Mesenteric fat pad (tissue), 1 donor: ENCODE results near the gene NOX4. TPM values are rescaled to one million over a fixed set of nuclear protein-coding genes. Genes with fewer than 3 reads are reported as not detected.

Experiments used
- DNase-seq: peaks from one replicate; pipeline ENCODE4 v3.0.0-alpha.2; 2020; ENCODE audit warnings: low spot score
- long read RNA-seq: library from polyadenylated mRNA; unstranded; transcript quantifications from one replicate; pipeline ENCODE4 v2.0.0, GENCODE V29; 2020
- total RNA-seq: library from RNA; stranded (reverse); fragmentation: NEBNext Ultra II Directional; extraction: Animal tissue kit (Norgen Biotek cat#: 25700); gene quantifications from one replicate; pipeline ENCODE4 v1.2.1, GENCODE V29; 2021
- donor health status: DM: yes; HTN: yes; CAD: no.

NOX4 gene
- total RNA-seq: 11.4 TPM
- long read RNA-seq, transcript NOX4-201 (18 exons, 2,388 nt): major isoform, 18 of 52 reads
- long read RNA-seq, transcript NOX4-215 (17 exons, 2,156 nt): minor isoform, 6 of 52 reads
- long read RNA-seq, partial matches to known transcripts: 3 of 52 reads
- long read RNA-seq, other reads (novel, unspliced or antisense): 24 of 52 reads

DNA sequence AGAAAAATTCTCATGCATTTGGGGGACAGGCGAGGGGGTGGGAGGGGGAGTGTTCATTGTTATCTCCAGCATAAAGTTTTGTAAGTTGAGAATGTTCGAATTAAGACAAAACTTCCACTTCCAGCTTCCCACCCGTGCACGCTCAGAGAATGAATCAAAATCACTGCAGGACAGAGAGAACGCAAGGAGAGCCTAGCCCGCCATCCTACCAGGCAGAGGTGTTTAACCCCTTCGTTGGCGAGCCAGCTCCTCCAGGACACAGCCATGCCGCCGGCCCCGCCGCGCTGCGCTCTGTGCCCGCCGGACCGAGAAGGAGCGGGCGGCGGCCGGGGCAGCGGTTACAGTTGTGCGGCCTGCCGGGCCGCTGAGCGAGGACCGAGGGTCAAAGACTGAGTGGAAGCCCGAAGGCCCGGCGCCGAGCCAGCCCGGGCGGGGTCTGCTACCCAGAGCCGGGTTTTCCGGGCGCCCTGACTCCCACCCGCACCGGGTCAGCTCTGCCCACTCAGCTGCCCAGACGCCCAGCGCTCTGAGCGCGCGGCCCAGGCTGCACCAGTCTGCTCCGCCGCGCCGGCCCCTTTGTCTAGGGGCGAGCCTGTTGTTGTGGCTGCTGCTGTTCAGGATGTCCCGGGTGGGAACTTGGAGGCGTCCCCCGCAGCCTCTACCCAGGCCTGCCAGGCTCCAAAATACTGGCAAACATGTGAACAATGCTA, at the start of gene NOX4:
Gene NOX4 (minus strand): TSS at position 395 of the 710 bp plus-strand sequence. CDS start 129 bp downstream, at position 266.
- DNase-seq: no peak

DNA sequence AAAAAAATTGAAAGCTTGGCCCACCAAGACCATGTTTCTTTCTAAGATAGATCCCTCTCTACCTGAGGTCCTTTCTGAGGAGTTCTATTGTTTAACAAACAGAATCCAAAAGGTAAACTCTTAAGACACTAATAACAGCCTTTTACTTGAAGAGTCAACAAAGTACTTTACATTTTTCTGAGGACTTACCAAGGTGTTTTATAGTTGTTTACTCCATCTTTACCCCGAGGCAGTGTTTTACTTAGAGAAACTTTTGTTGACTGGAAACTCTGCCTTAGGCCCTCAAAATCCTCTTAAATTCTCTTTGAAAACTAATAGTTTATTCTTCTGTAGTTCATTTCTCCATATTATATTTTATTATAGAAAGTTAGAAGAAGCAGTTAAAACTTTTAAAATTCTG, 49.7 kb upstream of the NOX4 start:
- DNase-seq: no peak

DNA sequence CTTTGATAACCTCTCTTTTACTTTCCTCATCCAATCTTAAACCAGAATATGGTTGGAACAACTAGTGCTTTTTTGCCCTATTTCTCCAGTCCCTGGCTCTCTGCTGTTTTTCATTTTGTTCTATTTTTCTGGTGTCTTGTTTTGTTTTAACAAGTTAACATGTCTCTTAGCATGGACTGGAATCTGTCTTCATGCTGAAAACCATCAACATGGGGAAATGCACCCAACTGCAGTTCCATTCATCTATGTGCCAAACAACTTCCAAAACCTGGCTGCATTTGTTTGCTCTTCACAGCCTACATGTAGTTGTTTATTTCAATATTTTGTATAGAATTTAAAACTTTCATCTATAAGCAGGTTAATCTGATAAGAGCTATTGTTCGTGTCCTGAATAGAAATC, 46.8 kb upstream of the NOX4 start:
- DNase-seq: no peak

DNA sequence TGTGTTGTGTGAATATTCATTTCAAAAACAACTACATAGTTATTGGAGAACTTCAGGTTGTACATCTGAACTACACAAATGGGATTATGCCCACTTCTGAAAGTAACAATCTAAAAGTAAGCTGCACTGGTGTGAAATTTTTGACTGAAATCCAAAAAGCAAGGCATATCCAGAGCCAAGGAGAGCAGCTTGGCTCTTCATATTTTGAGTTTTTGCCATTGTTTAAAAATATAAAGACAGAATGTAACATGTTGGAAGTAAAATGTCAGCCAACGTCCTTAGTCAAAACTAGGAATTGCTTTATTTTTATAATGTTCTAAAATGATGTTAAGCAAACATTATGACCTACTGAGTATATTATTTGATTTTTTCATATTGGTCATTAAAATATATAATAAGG, 45.8 kb upstream of the NOX4 start:
- DNase-seq: no peak

DNA sequence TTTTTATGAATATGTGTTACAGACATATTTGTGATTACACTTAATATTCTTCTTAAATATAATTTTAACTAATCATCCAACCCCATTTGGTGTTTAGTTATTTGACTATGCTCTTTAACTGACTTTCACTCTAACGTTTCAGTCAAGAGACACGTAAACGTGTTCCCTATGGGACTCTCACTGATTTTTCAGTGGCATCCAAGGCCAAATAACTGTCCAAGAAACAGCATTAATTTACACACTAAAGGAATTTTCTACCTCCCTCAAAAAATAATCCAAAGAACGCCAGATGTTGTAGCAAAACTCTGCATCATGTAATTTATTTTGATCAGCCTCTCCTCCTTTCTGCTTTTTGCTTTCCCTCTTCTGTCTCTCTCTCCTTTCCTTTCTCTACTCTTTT, 44.0 kb upstream of the NOX4 start:
- DNase-seq: no peak

DNA sequence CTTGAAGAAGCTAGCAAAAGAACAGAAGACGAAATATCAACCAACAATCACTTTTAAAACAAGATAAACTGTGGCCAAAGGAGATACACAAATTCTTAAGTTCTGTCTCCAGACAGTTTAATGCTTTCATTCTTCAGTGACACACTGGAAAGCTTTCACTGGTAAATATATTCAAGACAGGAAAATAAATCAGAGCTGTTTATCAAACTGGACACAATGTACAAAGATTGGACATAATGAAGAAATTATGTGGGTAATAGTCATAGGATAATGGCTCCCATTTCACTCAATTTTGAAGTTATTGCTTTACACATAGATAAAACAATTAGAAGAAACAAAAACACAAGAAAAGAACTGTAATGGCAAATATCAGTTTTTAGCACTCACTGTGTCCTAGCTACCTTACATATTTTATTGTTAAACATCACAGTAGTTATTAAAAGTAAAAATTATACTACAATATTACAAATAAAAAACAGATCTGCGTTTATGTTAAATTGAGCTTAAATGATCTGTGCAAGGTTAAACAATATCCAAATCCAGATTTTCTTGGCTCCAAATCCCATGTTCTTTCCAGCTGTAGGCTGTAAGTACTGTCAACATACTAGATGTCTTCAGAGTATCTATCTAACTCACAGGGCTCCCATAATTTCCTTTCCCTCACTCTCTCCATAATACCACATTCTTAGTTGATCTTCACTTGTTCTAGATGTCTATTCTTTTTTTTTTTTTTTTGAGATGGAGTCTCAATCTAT, 38.6 kb upstream of the NOX4 start:
- DNase-seq: no peak

DNA sequence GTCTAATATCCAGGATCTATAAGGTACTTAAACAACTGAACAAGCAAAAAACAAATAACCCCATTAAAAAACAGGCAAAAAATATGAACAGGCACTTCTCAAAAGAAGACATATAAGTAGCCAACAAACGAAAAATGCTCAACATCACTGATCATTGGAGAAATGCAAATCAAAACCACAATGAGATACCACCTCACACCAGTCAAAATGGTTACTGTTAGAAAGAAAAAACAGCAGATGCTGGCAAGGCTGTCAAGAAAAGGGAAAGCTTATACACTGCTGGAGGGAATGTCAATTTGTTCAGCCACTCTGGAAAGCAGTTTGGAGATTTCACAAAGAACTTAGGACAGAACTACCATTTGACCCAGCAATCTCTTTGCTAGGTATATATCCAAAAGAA, 30.6 kb upstream of the NOX4 start:
- DNase-seq: no peak

DNA sequence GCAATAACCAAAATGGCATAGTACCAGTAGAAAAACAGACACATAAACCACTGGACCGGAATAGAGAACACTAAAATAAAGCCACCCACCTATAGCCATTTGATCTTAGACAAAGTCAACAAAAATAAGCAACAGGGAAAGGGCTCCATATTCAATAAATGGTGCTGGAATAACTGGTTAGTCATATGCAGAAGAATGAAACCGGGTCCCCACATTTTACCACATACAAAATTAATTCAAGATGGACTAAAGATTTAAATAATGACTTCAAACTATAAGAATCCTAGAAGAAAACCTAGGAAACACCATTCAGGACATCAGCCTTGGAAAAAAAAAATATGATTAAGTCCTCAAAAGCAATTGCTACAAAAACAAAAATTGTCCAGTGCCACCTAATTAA, 30.1 kb upstream of the NOX4 start:
- DNase-seq: no peak

DNA sequence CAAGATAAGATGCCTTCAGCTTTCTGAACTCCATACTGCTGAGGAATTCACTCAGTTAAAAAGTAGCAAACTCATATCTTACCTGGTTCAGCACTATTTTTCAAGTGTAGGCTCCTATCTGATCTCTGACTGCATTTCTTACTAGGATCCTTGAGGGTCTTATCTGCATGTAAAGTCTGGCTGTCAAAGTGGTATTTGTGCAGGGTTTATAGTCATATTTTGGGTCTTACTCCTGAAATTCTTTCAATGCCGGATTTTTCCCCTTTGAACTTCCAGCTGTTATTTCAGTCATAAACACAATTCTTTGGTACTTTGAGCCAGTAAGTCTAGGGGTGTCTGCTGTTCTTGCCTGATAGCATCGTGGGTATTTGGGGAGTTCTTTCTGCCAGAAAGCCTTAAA, 25.3 kb upstream of the NOX4 start:
- DNase-seq: no peak

DNA sequence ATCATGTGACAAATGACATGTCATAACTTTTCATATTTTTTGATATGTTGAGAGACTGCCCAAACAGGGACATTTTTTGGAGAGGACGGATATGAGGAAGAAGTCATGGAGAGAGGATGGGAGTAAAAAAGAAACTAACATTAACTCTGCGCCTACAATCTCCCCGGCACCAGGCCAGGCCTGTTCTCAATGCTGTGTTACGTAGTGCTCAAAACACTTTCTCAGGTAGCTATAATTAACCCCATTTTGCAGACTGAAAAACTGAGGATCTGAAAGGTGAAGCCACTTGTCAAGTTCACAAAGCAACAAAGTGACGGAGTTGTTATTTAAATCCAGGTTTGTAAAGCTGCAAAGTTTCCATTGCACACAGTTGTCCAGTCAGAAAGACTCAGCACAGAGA, 17.4 kb upstream of the NOX4 start:
- DNase-seq: no peak

DNA sequence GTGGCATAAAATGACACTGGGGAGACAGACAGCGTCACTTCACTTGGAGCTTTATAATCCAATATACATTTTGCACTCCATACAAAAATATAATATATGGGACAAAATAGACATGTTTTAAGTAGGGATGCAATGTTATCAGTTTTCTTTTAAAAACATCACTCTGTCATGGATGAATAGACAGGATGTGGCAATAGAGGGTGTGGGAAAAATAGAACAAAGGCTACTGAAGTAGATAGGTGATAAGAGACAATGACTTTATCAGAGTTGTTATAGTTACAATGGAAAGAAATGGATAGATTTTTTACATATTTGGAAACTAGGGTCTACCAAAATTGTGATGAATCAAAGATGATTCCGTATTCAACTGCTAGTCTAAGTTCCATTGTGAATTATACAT, 13.1 kb upstream of the NOX4 start:
- DNase-seq: no peak

DNA sequence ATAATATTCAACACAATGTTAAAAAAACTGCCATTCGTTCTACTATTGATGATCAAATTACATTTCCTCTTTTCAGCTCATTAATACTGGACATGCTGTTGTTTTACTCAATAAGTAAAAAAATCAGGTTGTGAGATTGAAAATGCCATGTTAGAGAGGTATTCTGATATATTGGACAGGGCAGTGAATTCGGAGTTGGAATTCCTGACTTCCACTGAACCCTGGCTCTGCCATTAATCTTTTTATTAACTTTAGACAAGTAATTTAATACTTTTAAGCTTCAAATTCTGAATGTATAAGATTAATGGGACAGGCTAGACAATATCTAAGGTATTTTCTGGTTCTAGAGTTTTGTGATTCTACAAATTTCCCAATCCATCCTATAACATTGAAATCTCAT, 12.2 kb upstream of the NOX4 start:
- DNase-seq: no peak

DNA sequence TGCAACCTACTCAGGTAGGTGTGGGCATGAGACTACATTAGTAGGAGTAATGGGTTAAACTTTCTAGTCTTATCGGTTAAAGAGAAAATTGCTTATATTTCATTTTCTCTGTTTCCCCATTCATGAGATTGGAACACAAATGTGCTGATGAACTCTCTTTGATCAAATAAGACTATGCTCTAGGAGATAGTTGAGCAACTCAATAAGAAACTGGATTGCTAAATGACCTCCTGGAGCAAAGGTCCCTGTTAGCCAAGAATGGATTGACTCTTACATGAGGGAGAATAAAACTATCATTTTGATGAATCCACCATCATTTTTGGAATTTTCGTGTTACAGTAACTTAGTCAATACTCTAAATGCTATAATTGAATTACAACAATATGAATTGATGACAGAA, 11.1 kb upstream of the NOX4 start:
- no peak for DNase-seq

DNA sequence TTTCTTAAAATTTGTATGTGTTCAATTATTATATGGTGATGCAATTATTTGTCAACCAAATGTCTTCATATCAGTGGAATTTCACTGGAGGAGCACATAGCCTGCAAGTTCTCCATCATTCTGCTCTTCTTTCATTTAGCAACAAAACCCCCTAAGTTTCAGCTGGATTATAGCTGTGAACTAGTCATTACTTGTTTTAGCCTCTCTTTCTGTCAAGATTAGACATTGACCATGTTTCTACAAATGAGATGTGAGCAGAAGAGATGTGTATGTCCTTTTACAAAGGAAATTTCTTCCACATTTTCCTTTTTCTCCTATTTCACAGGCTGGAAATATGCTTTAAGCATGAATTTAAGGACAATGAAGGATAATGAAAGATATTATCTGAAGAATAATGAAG, 9.2 kb upstream of the NOX4 start:
- no peak for DNase-seq

DNA sequence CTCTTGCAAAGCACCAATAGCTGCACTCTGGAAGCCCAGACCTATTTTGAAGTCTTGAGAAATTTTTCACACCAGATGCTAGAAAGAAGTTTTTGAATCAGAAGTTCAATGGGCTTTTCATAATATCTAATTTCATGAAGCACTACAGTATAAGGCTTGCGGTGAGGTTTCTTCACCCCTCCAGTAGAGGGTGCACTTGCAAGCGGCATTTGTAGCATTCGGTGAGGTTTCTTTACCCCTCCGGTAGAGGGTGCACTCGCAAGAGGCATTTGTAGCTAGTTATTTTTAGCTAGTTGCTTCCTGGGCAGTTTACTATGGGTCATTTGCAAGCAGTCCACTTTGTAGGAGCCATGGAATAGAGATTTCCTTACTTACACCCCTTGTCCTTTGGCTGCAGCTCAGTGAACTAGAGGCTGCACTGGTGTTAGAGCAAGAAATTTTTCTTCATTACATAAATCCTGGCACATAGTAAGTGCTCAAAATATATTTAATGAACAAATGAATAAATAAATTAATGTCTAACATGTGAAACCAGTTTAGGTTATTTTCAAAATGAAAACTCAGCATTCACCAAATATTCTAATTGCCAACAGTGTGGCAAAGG, 7.8 kb upstream of the NOX4 start:
- no peak for DNase-seq

DNA sequence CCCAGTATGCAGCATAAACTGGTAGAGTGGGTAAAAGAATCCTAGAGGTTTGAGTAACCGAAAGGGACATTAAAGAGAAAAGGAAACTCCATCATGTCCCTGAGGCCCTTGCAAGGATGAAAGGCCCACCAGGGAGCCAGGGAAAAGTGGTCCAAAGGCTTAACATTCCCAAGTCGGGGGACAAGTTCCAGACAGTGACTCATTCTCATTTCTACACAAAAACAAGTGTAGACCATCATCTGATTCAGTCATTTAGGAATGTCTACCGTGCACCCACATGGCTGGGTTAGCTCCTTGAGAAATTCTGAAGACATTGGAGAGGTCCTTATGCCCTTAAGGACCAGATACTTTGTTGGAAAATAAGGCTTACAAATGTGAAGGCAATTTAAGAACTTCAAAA, 4.8 kb upstream of the NOX4 start:
- DNase-seq: no peak

DNA sequence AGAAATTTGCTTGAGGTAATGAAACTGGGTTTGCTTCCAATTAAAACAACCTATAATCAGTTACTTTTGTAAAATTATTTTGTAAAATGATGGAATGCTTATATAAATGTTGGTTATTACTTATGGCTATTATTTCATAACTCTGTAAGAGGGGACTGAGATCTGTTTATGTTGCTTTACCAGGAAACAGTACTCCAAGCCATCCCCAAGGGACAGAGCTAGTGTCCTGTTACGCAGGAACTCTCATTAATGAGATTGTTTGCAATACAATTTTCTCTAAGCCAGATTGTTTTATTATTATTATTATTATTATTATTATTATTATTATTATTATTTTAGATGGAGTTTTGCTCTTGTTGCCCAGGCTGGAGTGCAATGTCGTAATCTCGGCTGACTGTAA, 2.3 kb upstream of the NOX4 start:
- no peak for DNase-seq

DNA sequence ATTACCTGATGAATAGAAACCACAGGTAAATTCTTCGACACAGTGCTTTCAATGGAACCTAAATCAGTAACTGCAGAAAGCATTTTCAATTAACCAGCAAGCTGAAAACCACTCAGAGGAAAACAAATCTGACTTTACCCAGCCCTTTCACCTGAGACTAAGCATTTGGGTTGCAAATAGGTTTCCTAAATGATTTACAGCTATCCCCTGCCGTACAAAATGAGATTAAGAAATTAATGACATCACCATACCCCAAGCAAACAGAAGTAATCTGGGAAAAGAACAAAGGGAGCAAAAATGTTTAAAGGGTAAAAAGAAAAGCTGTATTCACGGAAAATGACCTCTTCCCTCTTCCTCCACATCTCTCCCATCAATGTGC, 584 bp downstream of the NOX4 start:
- no peak for DNase-seq

DNA sequence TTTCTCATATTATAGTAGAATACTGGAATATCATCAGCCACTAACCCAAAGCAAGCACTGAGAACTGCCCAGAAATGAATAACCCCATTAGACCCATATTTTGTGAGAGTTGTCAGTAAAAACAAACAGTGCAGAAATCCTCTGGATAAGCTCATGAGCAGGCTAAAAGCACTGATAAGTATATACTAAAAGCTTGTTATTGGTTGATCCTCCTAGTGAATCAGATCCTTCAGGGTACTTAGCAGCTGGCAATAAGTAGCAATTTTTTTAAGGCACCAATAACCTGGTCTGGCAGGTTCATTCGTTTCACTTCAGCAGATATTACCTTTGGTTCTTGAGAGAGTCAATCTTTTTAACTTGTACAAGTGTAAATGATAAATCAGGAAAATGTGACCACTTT, 1.2 kb downstream of the NOX4 start:
- DNase-seq: no peak

DNA sequence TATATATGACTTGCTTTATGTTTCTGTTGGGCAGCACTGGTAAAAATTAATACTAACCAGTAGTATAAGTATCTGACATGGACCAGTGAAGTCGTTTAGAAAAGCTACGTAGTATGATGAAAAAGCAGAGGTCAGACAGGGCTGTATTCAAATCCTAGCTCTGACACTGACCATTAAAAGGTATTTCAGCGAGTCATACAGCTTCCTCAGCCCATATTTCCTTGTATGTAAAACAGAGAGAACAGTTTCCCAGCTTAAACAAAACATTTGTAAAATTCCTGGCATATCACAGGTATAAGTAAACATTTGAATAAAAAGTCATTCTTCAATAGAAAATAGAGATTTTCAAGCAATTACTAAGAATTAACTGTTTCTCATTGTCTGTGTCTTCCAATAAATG, 4.2 kb downstream of the NOX4 start:
- no peak for DNase-seq

DNA sequence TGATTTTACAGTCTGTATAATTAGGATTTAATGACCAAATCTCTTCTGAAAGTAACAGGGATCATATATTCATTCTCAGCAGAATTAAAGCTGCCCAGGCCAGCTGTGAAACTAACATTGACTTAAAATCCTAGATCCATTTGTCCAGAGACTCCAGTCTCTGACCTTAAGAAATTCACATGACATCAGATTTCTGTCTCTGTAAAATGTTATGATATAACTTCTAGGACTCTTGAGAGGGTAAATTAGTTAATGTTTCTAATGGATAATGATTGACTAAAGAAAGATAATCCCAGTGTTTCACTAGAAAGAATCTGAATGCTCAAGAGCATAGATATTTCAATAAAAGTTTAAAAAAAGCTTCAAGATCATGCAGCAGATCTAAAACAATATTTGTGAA, 6.3 kb downstream of the NOX4 start:
- DNase-seq: no peak

DNA sequence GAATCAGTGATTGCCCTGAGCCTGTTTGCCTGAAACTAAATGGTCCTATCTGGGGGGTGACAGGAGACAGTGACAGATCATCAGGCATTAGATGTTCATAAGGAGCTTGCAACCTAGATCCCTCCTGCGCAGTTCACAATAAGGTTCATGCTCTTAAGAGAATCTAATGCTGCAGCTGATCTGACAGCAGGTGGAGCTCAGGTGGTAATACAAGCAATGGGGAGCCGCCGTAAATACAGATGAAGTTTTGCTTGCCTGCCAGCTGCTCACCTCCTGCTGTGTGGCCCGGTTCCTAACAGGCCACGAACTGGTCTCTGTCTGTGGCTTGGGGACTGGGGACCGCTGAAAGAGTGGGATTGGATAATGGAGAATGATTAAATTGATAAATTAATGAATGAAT, 14.0 kb downstream of the NOX4 start:
- no peak for DNase-seq
